ENCODE measurements around the gene RBMY1D. TPM values are rescaled to one million over a fixed set of nuclear protein-coding genes. Genes with fewer than 3 reads are reported as not detected.

RBMY1D gene
- total RNA-seq, 1 donor from 2014 or later: not detected

- H3K4me3 Mint-ChIP-seq (ENCODE audit: unreplicated experiment): no peak overlapping the region
- no peaks in the 10 kb centered on the region for H3K27me3 Mint-ChIP-seq (ENCODE audit: unreplicated experiment)
- H3K4me1 Mint-ChIP-seq (ENCODE audit: unreplicated experiment): no peaks in the 10 kb centered on the region
Measured at GRCh38 chrY:21836343-21836742, 58.0 kb downstream of the RBMY1D start.

GRCh38 chrY:21835052-21835451 is 59.3 kb downstream of the RBMY1D start:
- no peak for TF ChIP-seq CTCF (IDR thresholded peaks at IDR 0.05)
- Mint-ChIP-seq H3K36me3 (ENCODE audit: unreplicated experiment) (no peaks in the 10 kb centered on the region), H3K4me3 (ENCODE audit: unreplicated experiment) (no peak overlapping the region), H3K27ac (ENCODE audit: unreplicated experiment) (no peak overlapping the region), H3K27me3 (ENCODE audit: unreplicated experiment) (no peaks in the 10 kb centered on the region), H3K4me1 (ENCODE audit: unreplicated experiment) (no peaks in the 10 kb centered on the region), H3K9me3 (ENCODE audit: unreplicated experiment) (no peaks in the 10 kb centered on the region)
- no peak for DNase-seq (ENCODE audit: extremely low spot score, unreplicated experiment)

More at GRCh38 chrY:21836343-21836742, 58.0 kb downstream of the RBMY1D start:
- Mint-ChIP-seq H3K27ac (ENCODE audit: unreplicated experiment) (no peak overlapping the region), H3K9me3 (ENCODE audit: unreplicated experiment) (no peaks in the 10 kb centered on the region), H3K36me3 (ENCODE audit: unreplicated experiment) (no peaks in the 10 kb centered on the region)
- no peak for TF ChIP-seq CTCF (IDR thresholded peaks at IDR 0.05)
- no peak for DNase-seq (ENCODE audit: extremely low spot score, unreplicated experiment)

Other genes with a start within 250 kb of the RBMY1D start
- gene RBMY1E, start 23.5 kb upstream of the RBMY1D start, total RNA-seq: not detected in 2 replicates

Measured in osteocyte (in vitro differentiated cells).